Gastroesophageal sphincter (tissue), 3 donors: ENCODE measurements around the gene SLC26A8.

ENCODE experiments used
- CTCF ChIP-seq, 4 experiments: fragments of 200-600 bp in 2 of 4; fragments of 450-650 bp in 2 of 4; sonication (generic) in 1 of 4; IDR thresholded peaks; one replicate each; pipeline ENCODE4 v1.5.1; 2017 to 2019; ENCODE audit warnings: antibody characterized with exemption in 4 of 4, mild to moderate bottlenecking in 2 of 4, moderate library complexity in 2 of 4
- POLR2A ChIP-seq, 2 donors: fragments of 450-650 bp; IDR thresholded peaks; one replicate each; pipeline ENCODE4 v1.6.1; 2017; ENCODE audit warnings: antibody characterized with exemption in 2 of 2, mild to moderate bottlenecking in 2 of 2, moderate library complexity in 1 of 2
- POLR2AphosphoS5 ChIP-seq: sonication (generic); formaldehyde crosslinking; IDR thresholded peaks from one replicate; pipeline ENCODE4 v1.6.1; 2017; ENCODE audit warnings: antibody characterized with exemption

- TF ChIP-seq CTCF (IDR thresholded peaks at IDR 0.05) = no peak
- TF ChIP-seq POLR2A (IDR thresholded peaks at IDR 0.05) = no peak
- no peak for TF ChIP-seq POLR2AphosphoS5
Measured at GRCh38 chr6:35945650-35946025, 78.8 kb downstream of the SLC26A8 start.
